Measurements from ENCODE around the gene SNRNP40.

DNA sequence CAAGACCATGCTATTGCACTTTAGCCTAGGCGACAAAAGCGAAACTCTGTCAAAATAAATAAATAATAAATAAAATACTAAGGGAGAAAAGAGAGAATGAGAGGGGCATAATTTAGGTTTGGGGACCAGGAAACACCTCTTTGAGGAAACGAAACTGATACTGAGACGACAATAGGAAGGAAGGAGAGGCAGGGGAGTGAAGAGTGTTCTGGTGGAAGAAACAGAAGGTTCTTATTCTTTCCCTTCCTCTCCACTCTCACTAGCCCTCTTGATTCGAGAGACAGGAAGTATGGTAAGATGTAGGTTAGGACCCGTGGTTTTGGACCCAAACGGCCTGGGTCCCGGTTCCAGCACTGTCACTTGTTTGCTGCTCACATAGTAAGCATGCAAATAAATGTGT is 55.3 kb downstream of the SNRNP40 start:
- TF ChIP-seq, protein P1, sequence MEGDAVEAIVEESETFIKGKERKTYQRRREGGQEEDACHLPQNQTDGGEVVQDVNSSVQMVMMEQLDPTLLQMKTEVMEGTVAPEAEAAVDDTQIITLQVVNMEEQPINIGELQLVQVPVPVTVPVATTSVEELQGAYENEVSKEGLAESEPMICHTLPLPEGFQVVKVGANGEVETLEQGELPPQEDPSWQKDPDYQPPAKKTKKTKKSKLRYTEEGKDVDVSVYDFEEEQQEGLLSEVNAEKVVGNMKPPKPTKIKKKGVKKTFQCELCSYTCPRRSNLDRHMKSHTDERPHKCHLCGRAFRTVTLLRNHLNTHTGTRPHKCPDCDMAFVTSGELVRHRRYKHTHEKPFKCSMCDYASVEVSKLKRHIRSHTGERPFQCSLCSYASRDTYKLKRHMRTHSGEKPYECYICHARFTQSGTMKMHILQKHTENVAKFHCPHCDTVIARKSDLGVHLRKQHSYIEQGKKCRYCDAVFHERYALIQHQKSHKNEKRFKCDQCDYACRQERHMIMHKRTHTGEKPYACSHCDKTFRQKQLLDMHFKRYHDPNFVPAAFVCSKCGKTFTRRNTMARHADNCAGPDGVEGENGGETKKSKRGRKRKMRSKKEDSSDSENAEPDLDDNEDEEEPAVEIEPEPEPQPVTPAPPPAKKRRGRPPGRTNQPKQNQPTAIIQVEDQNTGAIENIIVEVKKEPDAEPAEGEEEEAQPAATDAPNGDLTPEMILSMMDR (IDR thresholded peaks at IDR 0.05), result no peak
- no peak for TF ChIP-seq ZFX (IDR thresholded peaks at IDR 0.05; ENCODE audit: borderline replicate concordance)

Measured in 22Rv1 (cell line).